Body of pancreas (tissue), 4 donors: Measurements from ENCODE around the gene RPP30. TPM values are rescaled to one million over a fixed set of nuclear protein-coding genes. Genes with fewer than 3 reads are reported as not detected.

Experiments used
- ATAC-seq: fragments of 150-250 bp; one replicate; pipeline ENCODE4 v1.9.1; 2016
- DNase-seq, 4 donors: peaks; one replicate each; pipeline ENCODE4 v3.0.0-alpha.2; 2019
- H3K27ac ChIP-seq, 4 donors: fragments of 200-600 bp; sonication (generic); 1 replicate in 3 of 4; 2 replicates in 1 of 4; pipeline versions ENCODE4 v1.5.1 to v1.6.1; 2016 to 2019; ENCODE audit warnings: mild to moderate bottlenecking in 1 of 4, mixed read lengths in 1 of 4, moderate library complexity in 1 of 4
- H3K27me3 ChIP-seq, 2 donors: fragments of 200-600 bp; sonication (generic); one replicate each; pipeline ENCODE4 v1.6.0; 2016; ENCODE audit warnings: mild to moderate bottlenecking in 1 of 2
- H3K36me3 ChIP-seq, 2 donors: fragments of 200-600 bp; sonication (generic); replicated peaks in 1 of 2; 2 replicates each; pipeline ENCODE4 v1.5.1; 2016; ENCODE audit warnings: low read depth in 2 of 2; ENCODE audit not compliant: insufficient read depth in 1 of 2
- H3K4me1 ChIP-seq: fragments of 200-600 bp; sonication (generic); one replicate; pipeline ENCODE4 v1.6.0; 2016
- H3K4me3 ChIP-seq, 2 donors: fragments of 200-600 bp; sonication (generic); 1 replicate in 1 of 2; 2 replicates in 1 of 2; pipeline ENCODE4 v1.5.1; 2016 to 2019
- H3K9me3 ChIP-seq, 3 donors: fragments of 200-600 bp; sonication (generic); 1 replicate in 2 of 3; 2 replicates in 1 of 3; pipeline ENCODE4 v1.5.1; 2016
- POLR2A ChIP-seq, 3 donors: fragments of 450-650 bp; IDR thresholded peaks; one replicate each; pipeline ENCODE4 v1.6.1; 2016; ENCODE audit warnings: antibody characterized with exemption in 3 of 3, mild to moderate bottlenecking in 2 of 3
- WGBS, 2 donors: methylation state at CpG; one replicate each; pipeline ENCODE4 v1.1.5; 2017; 5-methylcytosine and 5-hydroxymethylcytosine counted together
- intact Hi-C: fragments of 100-400 bp; cut with DNase I; formaldehyde crosslinking; loops from one replicate; pipeline ENCODE4 v1.15.1; 2023
- total RNA-seq, 2 donors: library from RNA; depleted of rRNA; stranded (reverse); fragments of >200 nt; gene quantifications; one replicate each; pipeline ENCODE4 v1.1.0, GENCODE V29; 2016
- TF ChIP-seq, protein P1 (sequence below), 7 experiments: fragments of 450-650 bp in 4 of 7; fragments of 200-600 bp in 3 of 7; sonication (generic) in 3 of 7; IDR thresholded peaks; one replicate each; pipeline ENCODE4 v1.5.1; 2016 to 2019; ENCODE audit warnings: antibody characterized with exemption in 7 of 7

RPP30 gene
- total RNA-seq, 2 donors from 2014 or later: 13.5 to 22.8 TPM

DNA sequence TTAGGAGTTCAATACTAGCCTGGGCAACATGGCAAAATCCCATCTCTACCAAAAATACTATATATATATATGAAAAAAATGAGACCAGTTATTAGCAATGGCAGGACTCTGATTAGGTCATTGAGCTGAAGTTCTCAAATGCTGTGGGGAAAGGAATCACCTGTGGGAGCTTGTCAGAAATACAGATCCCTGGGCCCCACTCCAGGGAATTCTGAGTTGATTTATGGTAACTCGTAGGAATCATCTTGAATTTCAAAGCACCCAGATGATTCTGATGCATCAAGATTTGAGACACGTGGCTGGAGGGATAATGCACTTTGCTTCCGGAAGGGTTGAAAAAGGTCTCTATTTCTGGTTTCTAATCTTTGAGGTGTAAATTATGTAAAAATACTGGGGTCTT, 50.1 kb downstream of the RPP30 start:
- WGBS, 2 donors: 75 to 76% methylated on average over 3 of the region's 3 CpGs
- intact Hi-C loops: no loop called here
- TF ChIP-seq, protein P1, sequence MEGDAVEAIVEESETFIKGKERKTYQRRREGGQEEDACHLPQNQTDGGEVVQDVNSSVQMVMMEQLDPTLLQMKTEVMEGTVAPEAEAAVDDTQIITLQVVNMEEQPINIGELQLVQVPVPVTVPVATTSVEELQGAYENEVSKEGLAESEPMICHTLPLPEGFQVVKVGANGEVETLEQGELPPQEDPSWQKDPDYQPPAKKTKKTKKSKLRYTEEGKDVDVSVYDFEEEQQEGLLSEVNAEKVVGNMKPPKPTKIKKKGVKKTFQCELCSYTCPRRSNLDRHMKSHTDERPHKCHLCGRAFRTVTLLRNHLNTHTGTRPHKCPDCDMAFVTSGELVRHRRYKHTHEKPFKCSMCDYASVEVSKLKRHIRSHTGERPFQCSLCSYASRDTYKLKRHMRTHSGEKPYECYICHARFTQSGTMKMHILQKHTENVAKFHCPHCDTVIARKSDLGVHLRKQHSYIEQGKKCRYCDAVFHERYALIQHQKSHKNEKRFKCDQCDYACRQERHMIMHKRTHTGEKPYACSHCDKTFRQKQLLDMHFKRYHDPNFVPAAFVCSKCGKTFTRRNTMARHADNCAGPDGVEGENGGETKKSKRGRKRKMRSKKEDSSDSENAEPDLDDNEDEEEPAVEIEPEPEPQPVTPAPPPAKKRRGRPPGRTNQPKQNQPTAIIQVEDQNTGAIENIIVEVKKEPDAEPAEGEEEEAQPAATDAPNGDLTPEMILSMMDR (IDR thresholded peaks at IDR 0.05): no peak
- TF ChIP-seq POLR2A (IDR thresholded peaks at IDR 0.05): no peak
- H3K4me1 ChIP-seq: no peaks in the 10 kb centered on the region
- no peaks in the 10 kb centered on the region for H3K36me3 ChIP-seq
- H3K27me3 ChIP-seq: no peaks in the 10 kb centered on the region
- no peak overlapping the region for H3K4me3 ChIP-seq
- no peak overlapping the region for H3K27ac ChIP-seq
- DNase-seq (no peak), ATAC-seq (no peak)
- no peaks in the 10 kb centered on the region for H3K9me3 ChIP-seq

DNA sequence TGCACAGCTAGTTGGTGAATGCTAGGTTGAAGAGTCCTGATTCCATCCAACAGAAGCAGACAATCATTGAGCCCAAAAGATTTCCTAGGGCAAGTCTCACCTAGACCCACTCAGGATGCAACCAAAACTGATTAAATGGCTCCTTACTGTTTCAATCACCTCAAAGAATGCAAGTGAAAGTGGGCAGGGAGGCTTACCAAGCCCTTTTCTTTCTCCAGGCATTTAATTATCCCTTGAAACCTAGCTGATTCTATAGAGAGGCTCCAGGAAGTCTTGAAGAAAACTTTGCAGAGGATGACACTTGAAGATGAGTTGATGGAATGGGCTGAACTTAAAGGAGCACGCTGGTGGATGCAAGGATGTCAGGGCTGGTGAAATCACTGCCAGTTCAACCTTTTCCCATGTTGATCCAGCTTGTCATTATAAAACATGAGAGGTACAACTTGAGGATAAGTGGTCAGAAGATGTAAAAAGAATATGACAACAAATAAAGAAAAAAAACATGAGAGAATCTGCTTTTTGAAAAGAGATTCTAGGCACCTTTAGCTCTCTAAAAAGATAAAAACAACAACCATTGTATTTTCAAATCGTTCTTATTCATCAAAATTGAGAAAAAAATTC, 51.4 kb downstream of the RPP30 start:
- WGBS, 2 donors: 39 to 48% methylated on average over 2 of the region's 2 CpGs
- intact Hi-C loops: no loop called here
- H3K27me3 ChIP-seq: no peaks in the 10 kb centered on the region
- ATAC-seq (no peak), DNase-seq (no peak)
- no peak overlapping the region for H3K27ac ChIP-seq
- TF ChIP-seq, protein P1 (IDR thresholded peaks at IDR 0.05): no peak
- no peak for TF ChIP-seq POLR2A (IDR thresholded peaks at IDR 0.05)
- no peaks in the 10 kb centered on the region for H3K36me3 ChIP-seq
- no peaks in the 10 kb centered on the region for H3K4me1 ChIP-seq
- H3K9me3 ChIP-seq: no peaks in the 10 kb centered on the region
- no peak overlapping the region for H3K4me3 ChIP-seq

- H3K27ac ChIP-seq: no peak overlapping the region
- H3K9me3 ChIP-seq: no peaks in the 10 kb centered on the region
- ATAC-seq (no peak), DNase-seq (no peak)
- no peaks in the 10 kb centered on the region for H3K36me3 ChIP-seq
- intact Hi-C loops: no loop called here
- H3K4me3 ChIP-seq: no peak overlapping the region
- WGBS, 2 donors: 91 to 94% methylated on average over 3 of the region's 3 CpGs
- H3K4me1 ChIP-seq: no peaks in the 10 kb centered on the region
- no peak for TF ChIP-seq POLR2A (IDR thresholded peaks at IDR 0.05)
- TF ChIP-seq, protein P1 (IDR thresholded peaks at IDR 0.05): no peak
- H3K27me3 ChIP-seq: no peaks in the 10 kb centered on the region
Measured at GRCh38 chr10:90924552-90924951, 52.8 kb downstream of the RPP30 start.

DNA sequence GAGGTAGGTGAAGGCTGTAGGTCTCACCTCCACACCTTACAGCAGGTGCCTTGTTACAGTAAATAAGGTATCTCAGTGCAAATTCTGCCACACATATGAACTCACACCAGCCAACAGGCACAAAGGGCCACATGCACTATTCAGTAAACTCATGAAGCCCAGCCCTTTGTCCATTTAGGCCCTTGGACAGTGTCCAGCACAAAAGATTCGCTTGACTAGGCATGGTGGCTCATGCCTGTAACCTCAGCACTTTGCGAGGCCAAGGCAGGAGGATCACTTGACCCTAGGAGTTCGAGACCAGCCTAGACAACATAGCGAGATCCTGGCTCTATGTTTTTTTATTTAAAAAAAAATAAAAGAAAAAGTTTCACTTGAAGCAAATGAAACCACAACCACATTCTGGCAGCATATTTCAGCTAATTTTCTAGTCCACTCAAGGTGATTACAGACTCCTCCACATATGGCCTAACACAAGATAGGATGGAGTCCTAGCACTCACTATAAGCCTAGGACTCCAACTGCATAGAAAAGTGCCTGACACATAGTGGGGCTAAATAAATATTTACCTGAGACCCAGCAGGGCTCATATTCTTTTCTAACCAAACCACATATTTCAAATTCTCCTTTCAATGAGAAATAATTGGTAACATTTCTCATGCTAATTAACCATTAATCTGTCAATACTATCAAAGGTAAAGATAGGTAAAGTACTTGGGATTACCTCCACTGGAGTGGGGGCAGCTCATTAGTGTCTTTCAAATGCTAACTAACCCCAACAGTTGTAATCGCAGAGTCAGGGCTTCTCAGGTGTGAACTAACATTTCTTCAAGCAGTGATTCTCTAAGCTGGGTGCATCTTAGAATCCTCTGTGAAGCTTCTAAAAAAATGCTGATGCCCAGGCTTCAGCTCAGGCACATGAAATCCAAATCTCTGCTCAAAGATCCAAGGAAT, 53.6 kb downstream of the RPP30 start:
- TF ChIP-seq, protein P1 (IDR thresholded peaks at IDR 0.05): no peak
- TF ChIP-seq POLR2A (IDR thresholded peaks at IDR 0.05): no peak
- Histone ChIP-seq H3K4me3 (no peak overlapping the region), H3K9me3 (no peaks in the 10 kb centered on the region), H3K4me1 (peaks cover 6% of the 10 kb centered on the region), H3K27ac (no peak overlapping the region), H3K36me3 (no peaks in the 10 kb centered on the region), H3K27me3 (no peaks in the 10 kb centered on the region)
- no peak for ATAC-seq
- WGBS, 2 donors: 92 to 94% methylated on average over 5 of the region's 5 CpGs
- intact Hi-C loops: no loop called here
- DNase-seq: no peak
